NB4 (cell line): ENCODE results near the gene IQCM.
A peak's percentile ranks its signal among the peaks of the same experiment; 100 is the strongest.

Experiments used
- DNase-seq: peaks from one replicate; pipeline ENCODE4 v3.0.0; 2010; ENCODE audit warnings: low read depth
- H3K4me3 ChIP-seq: one replicate; pipeline ENCODE4 v1.5.1; 2011; ENCODE audit warnings: mild to moderate bottlenecking, low read depth, low read length, moderate library complexity
- CTCF ChIP-seq: IDR thresholded peaks from one replicate; pipeline ENCODE4 v1.5.1; 2012; ENCODE audit warnings: low read depth, low read length
- MYC ChIP-seq: IDR thresholded peaks from 2 replicates; pipeline ENCODE4 v1.6.1; 2011; ENCODE audit warnings: low read depth, low read length
- POLR2A ChIP-seq: IDR thresholded peaks from 2 replicates; pipeline ENCODE4 v1.6.1; 2011; ENCODE audit warnings: mild to moderate bottlenecking; ENCODE audit not compliant: insufficient read length; ENCODE audit errors: extremely low read depth
- TF ChIP-seq, protein P1 (sequence below): IDR thresholded peaks from 2 replicates; pipeline ENCODE4 v1.6.1; 2011; ENCODE audit warnings: low read depth, low read length

IQCM gene

DNA sequence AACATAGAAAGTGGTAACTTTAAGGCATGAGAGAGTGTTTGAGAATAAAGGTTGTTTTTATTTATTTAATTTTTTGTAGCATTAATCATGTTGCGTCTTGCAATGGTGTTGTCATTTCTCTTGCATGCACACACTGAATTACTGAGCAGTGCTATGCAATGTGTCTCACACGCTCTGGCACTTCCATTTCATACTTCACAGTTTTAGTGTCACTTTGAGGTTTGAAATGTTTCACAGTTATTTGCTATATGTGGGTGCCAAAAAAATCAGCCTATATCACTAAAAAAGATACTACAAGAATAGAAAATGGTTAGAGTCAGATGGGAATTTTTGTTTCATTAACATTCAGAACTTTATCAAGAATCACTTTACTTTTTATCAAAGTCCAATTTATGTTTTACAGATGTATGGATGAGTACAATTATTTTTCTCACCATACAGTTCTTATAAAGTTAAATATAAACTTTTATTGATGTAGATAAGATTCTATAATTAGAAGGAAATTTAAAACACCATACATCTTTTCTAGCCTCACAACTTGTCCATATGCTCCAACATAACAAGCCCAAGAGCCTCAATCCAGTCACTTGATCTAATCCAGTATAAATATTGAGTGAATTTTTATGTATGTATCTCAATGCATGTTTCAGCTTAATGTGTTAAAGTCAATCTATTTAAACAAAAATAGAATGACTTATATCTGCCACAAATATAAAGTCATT is 114.0 kb downstream of the IQCM start:
- TF ChIP-seq MYC, result no peak
- TF ChIP-seq POLR2A, result no peak
- no peak for TF ChIP-seq CTCF
- TF ChIP-seq, protein P1, sequence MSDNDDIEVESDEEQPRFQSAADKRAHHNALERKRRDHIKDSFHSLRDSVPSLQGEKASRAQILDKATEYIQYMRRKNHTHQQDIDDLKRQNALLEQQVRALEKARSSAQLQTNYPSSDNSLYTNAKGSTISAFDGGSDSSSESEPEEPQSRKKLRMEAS, result no peak
- DNase-seq, result no peak
- H3K4me3 ChIP-seq, result no peak overlapping the region

DNA sequence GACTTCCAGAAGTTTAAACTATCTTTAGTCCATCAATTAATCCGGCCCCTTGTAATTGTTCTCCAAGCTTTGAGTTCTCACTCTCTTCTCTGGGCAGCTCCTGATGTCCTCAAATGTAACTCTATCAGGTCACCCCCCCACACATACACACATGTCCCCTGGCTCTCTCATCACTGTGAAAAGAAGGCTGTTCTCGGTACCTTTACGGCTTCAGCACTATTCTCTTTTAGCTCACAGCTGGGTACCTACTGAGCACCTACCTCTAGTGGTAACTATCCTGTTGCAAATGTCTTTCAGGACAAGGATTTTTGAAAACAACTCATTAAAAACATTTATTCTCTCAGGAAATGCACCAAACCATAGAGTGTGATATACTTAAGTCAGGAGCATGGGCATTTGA is 115.4 kb downstream of the IQCM start:
- H3K4me3 ChIP-seq, result no peak overlapping the region
- DNase-seq, result no peak
- no peak for TF ChIP-seq POLR2A
- no peak for TF ChIP-seq CTCF
- no peak for TF ChIP-seq MYC
- TF ChIP-seq, protein P1, result no peak

DNA sequence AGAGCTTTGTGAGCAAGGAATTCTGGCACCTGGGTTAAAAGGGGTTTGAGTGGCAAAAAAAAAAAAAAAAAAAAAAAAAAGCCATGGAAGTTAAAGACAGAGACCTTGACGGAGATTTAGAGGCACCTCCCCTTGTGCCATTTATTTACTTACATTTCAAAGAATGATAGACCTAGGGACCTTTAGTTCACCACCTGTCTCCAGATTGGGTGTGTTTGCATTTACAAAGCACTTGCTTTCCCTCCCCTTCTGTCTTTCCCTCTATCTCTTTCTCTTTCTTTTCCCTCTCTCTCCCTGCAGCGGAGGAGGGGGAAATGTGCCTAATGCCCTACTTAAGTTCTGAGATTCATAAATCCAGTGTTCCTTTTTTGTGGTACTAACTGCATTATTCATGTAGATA is 116.0 kb downstream of the IQCM start:
- TF ChIP-seq MYC (no peak), CTCF (no peak), POLR2A (no peak)
- TF ChIP-seq, protein P1, result no peak
- DNase-seq, result no peak
- no peak overlapping the region for H3K4me3 ChIP-seq

- H3K4me3 ChIP-seq, result no peak overlapping the region
- no peak for DNase-seq
- TF ChIP-seq, protein P1, result no peak
- TF ChIP-seq CTCF, result peak; percentile 12
Measured at GRCh38 chr4:149690726-149691125, 124.9 kb downstream of the IQCM start.

DNA sequence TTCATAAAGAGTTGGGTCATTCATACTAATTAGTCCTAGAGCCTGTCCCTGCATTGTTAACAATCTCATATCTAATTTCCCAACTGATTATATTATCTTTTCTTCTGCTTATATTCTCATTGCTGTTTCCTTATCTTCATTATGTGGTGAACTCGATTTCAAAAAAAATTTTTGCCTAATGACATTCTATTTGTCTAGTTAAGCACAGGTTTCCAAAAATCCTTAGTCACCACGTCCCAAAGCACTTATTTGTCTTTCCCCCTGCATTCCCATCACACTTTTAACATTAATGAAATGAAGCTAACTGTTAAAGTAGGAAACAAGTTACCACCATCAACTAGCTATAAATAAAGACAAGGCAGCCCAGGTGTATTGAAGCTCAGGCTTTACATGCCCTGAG is 131.1 kb downstream of the IQCM start:
- no peak for DNase-seq
- TF ChIP-seq POLR2A (no peak), MYC (no peak), CTCF (no peak)
- TF ChIP-seq, protein P1, result no peak

DNA sequence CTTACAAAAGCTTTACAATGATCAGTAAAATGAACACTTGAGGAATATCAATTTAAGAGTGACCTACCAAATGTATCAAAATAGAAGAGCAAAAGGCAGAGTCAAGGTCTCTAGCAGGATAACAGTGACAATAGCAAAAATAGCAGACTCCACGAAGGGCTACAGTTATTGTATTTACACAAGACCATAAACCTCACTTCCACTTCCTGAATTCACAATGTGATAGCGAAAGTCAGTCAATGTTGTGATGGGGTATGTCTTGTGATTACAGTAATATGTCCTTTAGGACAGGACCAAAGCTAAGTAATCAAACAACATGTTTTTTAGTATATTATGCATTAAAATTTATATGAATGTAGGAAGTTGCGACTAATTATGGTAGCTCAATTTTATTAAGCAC is 139.6 kb downstream of the IQCM start:
- H3K4me3 ChIP-seq, result no peak overlapping the region
- TF ChIP-seq, protein P1, result no peak
- TF ChIP-seq CTCF, result no peak
- no peak for TF ChIP-seq POLR2A
- TF ChIP-seq MYC, result no peak
- DNase-seq, result peak; percentile 9

More for the DNA sequence above, 131.1 kb downstream of the IQCM start:
- no peak overlapping the region for H3K4me3 ChIP-seq
